ENCODE results near the gene BEND2. TPM values are rescaled to one million over a fixed set of nuclear protein-coding genes. Genes with fewer than 3 reads are reported as not detected.

BEND2 gene
- total and polyA plus RNA-seq, 2 of the 8 experiments (the other 6 are each of a cell fraction or from before 2014, with no cell fraction given) = not detected

DNA sequence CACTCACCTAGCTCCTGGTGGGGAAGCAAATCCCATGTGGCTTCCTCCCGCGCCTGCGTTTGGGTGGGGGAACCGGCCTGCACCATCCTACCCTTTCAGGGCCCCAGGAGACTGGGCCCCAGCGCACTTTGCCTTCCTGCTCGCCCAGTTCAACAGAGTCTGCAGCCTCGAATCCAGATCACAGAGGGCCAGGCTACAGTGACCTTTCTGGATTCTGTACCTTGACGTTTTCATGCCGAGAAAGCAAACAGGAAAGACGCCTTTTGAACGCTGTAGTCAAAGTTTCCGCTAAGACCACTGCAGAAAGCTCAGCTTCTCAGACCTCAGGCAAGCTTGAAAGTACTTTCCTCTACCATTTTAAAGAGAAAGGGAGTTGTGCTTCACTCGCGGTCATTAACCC, 7.4 kb upstream of the BEND2 start (continued):
- TF ChIP-seq SUZ12 (IDR thresholded peaks at IDR 0.05; ENCODE audit: low read length) (no peak), CBX8 (IDR thresholded peaks at IDR 0.05; ENCODE audit: borderline replicate concordance, low read depth, low read length) (no peak), RFX5 (IDR thresholded peaks at IDR 0.05; ENCODE audit: borderline replicate concordance, low read depth, low read length) (no peak), RNF2 (IDR thresholded peaks at IDR 0.05; ENCODE audit: borderline replicate concordance, low read depth, low read length, missing control alignments, poor library complexity, severe bottlenecking) (no peak), HDAC6 (IDR thresholded peaks at IDR 0.05; ENCODE audit: low read depth, low read length) (no peak)
- TF ChIP-seq, protein P1, sequence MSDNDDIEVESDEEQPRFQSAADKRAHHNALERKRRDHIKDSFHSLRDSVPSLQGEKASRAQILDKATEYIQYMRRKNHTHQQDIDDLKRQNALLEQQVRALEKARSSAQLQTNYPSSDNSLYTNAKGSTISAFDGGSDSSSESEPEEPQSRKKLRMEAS (IDR thresholded peaks at IDR 0.05) = no peak

All from H1 (cell line).